C4-2B (cell line): ENCODE results near the gene CNOT3.
"Not testable (repeated sequence)": the region's sequence is repeated elsewhere in the genome, so short reads cannot be mapped to it uniquely, and the experiment has no call there.

Experiments used
- H3K27ac ChIP-seq: fragments of 450-650 bp; 2 replicates; pipeline ENCODE4 v1.5.1; 2017
- CTCF ChIP-seq: fragments of 450-650 bp; conservative IDR thresholded peaks from 2 replicates; pipeline ENCODE4 v1.5.1; 2017; ENCODE audit warnings: mild to moderate bottlenecking
- ZFX ChIP-seq: fragments of 450-650 bp; IDR thresholded peaks from 2 replicates; pipeline ENCODE4 v1.6.1; 2017

CNOT3 gene

GRCh38 chr19:54168174-54168917 is 30.8 kb downstream of the CNOT3 start:
- TF ChIP-seq ZFX (no peak), CTCF (peak; percentile 91)
- H3K27ac ChIP-seq: no peak overlapping the region

- no peak overlapping the region for H3K27ac ChIP-seq
- TF ChIP-seq ZFX (no peak), CTCF (no peak)
Measured at GRCh38 chr19:54169149-54169740, 31.7 kb downstream of the CNOT3 start.

GRCh38 chr19:54171736-54172431 is 34.3 kb downstream of the CNOT3 start:
- H3K27ac ChIP-seq: not testable (repeated sequence)

GRCh38 chr19:54172471-54173358 is 35.2 kb downstream of the CNOT3 start, which contains the start of gene TMC4:
Gene TMC4, minus strand, starts transcription at chr19:54173160. Its CDS starts 43 bp downstream, at chr19:54173117.
- TF ChIP-seq CTCF (no peak; the same call in 1 of the 2 replicates), ZFX (no peak)
- H3K27ac ChIP-seq: peak within 1 kb of the TSS; percentile 74

GRCh38 chr19:54173359-54173699 is 35.8 kb downstream of the CNOT3 start:
- H3K27ac ChIP-seq: peak overlapping the region; percentile 74
- no peak; the same call in 1 of the 2 replicates for TF ChIP-seq CTCF
- TF ChIP-seq ZFX: no peak

- TF ChIP-seq CTCF (no peak), ZFX (no peak)
- no peak overlapping the region for H3K27ac ChIP-seq
Measured at GRCh38 chr19:54173951-54174834, 36.6 kb downstream of the CNOT3 start.
